HepG2 (cell line): ENCODE results near the gene STX10. TPM values are rescaled to one million over a fixed set of nuclear protein-coding genes. Genes with fewer than 3 reads are reported as not detected.

Experiments used
- ATAC-seq: fragments of 200-7000 bp; cut with Tn5 transposase; 3 replicates; pipeline ENCODE4 v1.9.1; 2020; ENCODE audit warnings: mild to moderate bottlenecking, moderate library complexity
- BruUV-seq: library from RNA; stranded (reverse); fragments of 400-500 nt; replicated peaks from 2 replicates; lab custom pipeline; 2021; lab: Mats Ljungman, UMichigan
- CTCF ChIA-PET: fragments of 300-600 bp; formaldehyde crosslinking; extraction: SDS; loops from one replicate; lab custom pipeline; 2021; ENCODE audit warnings: low total read pairs, inconsistent platforms, low intra/inter-chr PET ratio; lab: Yijun Ruan, JAX
- POLR2A ChIA-PET: fragments of 350-600 bp; sonication (Branson Sonifier 250); formaldehyde crosslinking; loops from one replicate; lab custom pipeline; 2020; ENCODE audit warnings: antibody characterized with exemption, inconsistent platforms; lab: Yijun Ruan, JAX
- DNase-seq: peaks from one replicate; pipeline ENCODE4 v3.0.0-alpha.2; 2015; ENCODE audit warnings: low spot score
- FAIRE-seq: peaks from 3 replicates; lab custom pipeline; 2011; peaks lifted over from hg19 to GRCh38; lab: Jason Lieb, UNC
- H2AFZ ChIP-seq: one replicate; pipeline ENCODE4 v1.6.1; 2011; ENCODE audit warnings: low read length, inconsistent platforms
- H3K27ac ChIP-seq: fragments of 300-600 bp; 3 replicates; pipeline ENCODE4 v1.8.0; 2011; ENCODE audit warnings: mixed run types, mild to moderate bottlenecking, mixed read lengths, low read length, inconsistent platforms; ENCODE audit not compliant: insufficient read depth; ENCODE audit errors: extremely low read length
- H3K27me3 ChIP-seq, 2 experiments: fragments of 200-600 bp in 1 of 2; 2 replicates in 1 of 2; 3 replicates in 1 of 2; pipeline versions ENCODE4 v1.6.0 to v1.8.0; 2011; ENCODE audit warnings: low read length in 2 of 2, mild to moderate bottlenecking in 2 of 2, moderate library complexity in 2 of 2, inconsistent platforms in 1 of 2; ENCODE audit not compliant: insufficient read depth in 2 of 2, control insufficient read depth in 1 of 2
- H3K36me3 ChIP-seq, 2 experiments: fragments of 200-600 bp in 1 of 2; replicated peaks in 1 of 2; 2 replicates in 1 of 2; 3 replicates in 1 of 2; pipeline versions ENCODE4 v1.5.1 to v1.8.0; 2011; ENCODE audit warnings: low read length in 2 of 2, inconsistent platforms in 1 of 2; ENCODE audit not compliant: insufficient read depth in 2 of 2, control insufficient read depth in 1 of 2
- H3K4me1 ChIP-seq: 2 replicates; pipeline ENCODE4 v1.5.1; 2012; ENCODE audit warnings: low read length, inconsistent platforms; ENCODE audit not compliant: insufficient read depth
- H3K4me2 ChIP-seq: 2 replicates; pipeline ENCODE4 v1.6.0; 2011; ENCODE audit warnings: low read depth, low read length, inconsistent platforms
- H3K4me3 ChIP-seq, 3 experiments: fragments of 200-600 bp in 1 of 3; sonication (generic), shearing (Covaris generic) in 1 of 3; replicated peaks in 1 of 3; 2 replicates each; pipeline ENCODE4 v1.5.1; 2011 to 2016; ENCODE audit warnings: low read length in 3 of 3, inconsistent platforms in 2 of 3, low read depth in 2 of 3, mild to moderate bottlenecking in 2 of 3, control low read depth in 1 of 3, mixed read lengths in 1 of 3; ENCODE audit not compliant: insufficient read depth in 1 of 3
- H3K79me2 ChIP-seq: one replicate; pipeline ENCODE4 v1.6.1; 2011; ENCODE audit warnings: low read length, inconsistent platforms; ENCODE audit not compliant: insufficient read depth
- H3K9ac ChIP-seq: 2 replicates; pipeline ENCODE4 v1.6.0; 2011; ENCODE audit warnings: mild to moderate bottlenecking, low read depth, low read length, inconsistent platforms; ENCODE audit not compliant: insufficient read depth
- H3K9me3 ChIP-seq: 2 replicates; pipeline ENCODE4 v1.5.1; 2012; ENCODE audit warnings: mild to moderate bottlenecking, low read length
- H4K20me1 ChIP-seq: 2 replicates; pipeline ENCODE4 v1.6.0; 2011; ENCODE audit warnings: inconsistent platforms, mild to moderate bottlenecking, low read length, moderate library complexity; ENCODE audit not compliant: insufficient read depth
- CBX2 ChIP-seq, 2 experiments: fragments of 200-600 bp in 1 of 2; sonication (generic); formaldehyde crosslinking in 1 of 2; IDR thresholded peaks; 2 replicates each; pipeline versions ENCODE4 v1.7.0 to v1.8.1; 2018 to 2022; ENCODE audit warnings: low read depth in 2 of 2, low read length in 1 of 2, mild to moderate bottlenecking in 1 of 2, missing genetic modification reagents in 1 of 2
- DNMT3B ChIP-seq: conservative IDR thresholded peaks from 2 replicates; pipeline ENCODE4 v1.6.1; 2016; ENCODE audit warnings: missing biosample characterization, control low read depth
- FOXP1 ChIP-seq, 2 experiments: fragments of 450-650 bp in 1 of 2; IDR thresholded peaks; 2 replicates each; pipeline ENCODE4 v1.6.1; 2017 to 2018; ENCODE audit warnings: antibody characterized with exemption in 1 of 2
- HBP1 ChIP-seq: IDR thresholded peaks from 2 replicates; pipeline ENCODE4 v1.6.1; 2016; ENCODE audit warnings: low read depth, control low read depth
- NFIB ChIP-seq: sonication (generic); formaldehyde crosslinking; IDR thresholded peaks from 2 replicates; pipeline ENCODE4 v1.9.0; 2021; ENCODE audit warnings: missing genetic modification reagents, mild to moderate bottlenecking, borderline replicate concordance
- REL ChIP-seq: sonication (generic); formaldehyde crosslinking; conservative IDR thresholded peaks from 2 replicates; pipeline ENCODE4 v1.8.0; 2022; ENCODE audit warnings: mild to moderate bottlenecking, missing genetic modification reagents, moderate library complexity
- SOX5 ChIP-seq: IDR thresholded peaks from 2 replicates; pipeline ENCODE4 v1.6.1; 2016; ENCODE audit warnings: borderline replicate concordance
- SP4 ChIP-seq: sonication (generic); formaldehyde crosslinking; IDR thresholded peaks from 2 replicates; pipeline ENCODE4 v1.8.1; 2023; ENCODE audit warnings: mild to moderate bottlenecking, missing genetic modification reagents
- ZNF274 ChIP-seq: sonication (generic); formaldehyde crosslinking; IDR thresholded peaks from 2 replicates; pipeline ENCODE4 v1.5.1; 2020; ENCODE audit warnings: mild to moderate bottlenecking, missing genetic modification reagents
- ZNF326 ChIP-seq: sonication (generic); formaldehyde crosslinking; IDR thresholded peaks from 2 replicates; pipeline ENCODE4 v1.4.0; 2020; ENCODE audit warnings: missing genetic modification reagents, borderline replicate concordance
- ZNF407 ChIP-seq: sonication (generic); formaldehyde crosslinking; IDR thresholded peaks from one replicate; pipeline ENCODE4 v1.5.1; 2020; ENCODE audit warnings: mild to moderate bottlenecking, missing genetic modification reagents; ENCODE audit errors: not compliant biosample characterization
- ZNF724P ChIP-seq: sonication (generic); formaldehyde crosslinking; IDR thresholded peaks from 2 replicates; pipeline ENCODE4 v1.8.0; 2022; ENCODE audit warnings: missing genetic modification reagents, borderline replicate concordance
- WGBS: methylation state at CpG from one replicate; pipeline ENCODE4 v1.1.6; 2017; ENCODE audit warnings: low lambda C conversion rate; 5-methylcytosine and 5-hydroxymethylcytosine counted together
- in situ Hi-C: cut with HindIII; loops from 2 replicates; pipeline ENCODE4 v1.10.0; 2017; ENCODE audit warnings: low pct_unique_long_range_greater_than_20kb; ENCODE audit not compliant: extremely low pct_ligation_motif_present
- intact Hi-C: fragments of 100-400 bp; cut with micrococcal nuclease; formaldehyde crosslinking; loops from one replicate; pipeline ENCODE4 v1.10.0; 2022; ENCODE audit not compliant: unreplicated experiment
- polyA plus RNA-seq, 8 experiments: library from polyadenylated mRNA; depleted of rRNA in 3 of 8; stranded (reverse) in 7 of 8; unstranded in 1 of 8; fragments of >200 nt; fragmentation: Illumina TruSeq in 4 of 8; extraction: Trizol in 4 of 8; gene quantifications; 2 replicates each; pipeline versions ENCODE4 v1.2.1 to v1.2.3, GENCODE V29; 2011 to 2016; ENCODE audit warnings: low read depth in 4 of 8, missing spikeins in 1 of 8, mixed read lengths in 1 of 8; ENCODE audit not compliant: insufficient read depth in 1 of 8
- total RNA-seq, 5 experiments: library from RNA; depleted of rRNA; stranded (reverse); fragments of >200 nt; fragmentation: Illumina TruSeq; extraction: Trizol; gene quantifications; 2 replicates each; pipeline ENCODE4 v1.2.3, GENCODE V29; 2016; ENCODE audit warnings: low read depth in 1 of 5

Gene STX10
- total and polyA plus RNA-seq, 2 of the 13 experiments (the other 11 are each of a cell fraction or from before 2014, with no cell fraction given) = 47.9 to 66.4 TPM

- TF ChIP-seq CBX2 (IDR thresholded peaks at IDR 0.05; ENCODE audit: low read depth, low read length) (no peak), CBX2 (CRISPR knock-in tag; IDR thresholded peaks at IDR 0.05; ENCODE audit: low read depth) (no peak), SOX5 (CRISPR knock-in tag) (no peak)
Observed at GRCh38 chr19:13100841-13101589, 49.2 kb downstream of the STX10 start (continued).

GRCh38 chr19:13100031-13100588, 50.1 kb downstream of the STX10 start:
- Histone ChIP-seq H2AFZ (no peak overlapping the region), H4K20me1 (no peaks in the 10 kb centered on the region; the same call in 1 of the 2 replicates), H3K9me3 (no peaks in the 10 kb centered on the region), H3K79me2 (no peaks in the 10 kb centered on the region), H3K9ac (no peak overlapping the region), H3K27ac (no peak overlapping the region), H3K4me2 (no peak overlapping the region), H3K36me3 (0 out of 5 replicates have a peak, but pooled peaks cover 0 to 3% of the 10 kb centered on the region in 2 experiments), H3K4me1 (peaks cover 36% of the 10 kb centered on the region), H3K4me3 (no peak overlapping the region), H3K27me3 (no peaks in the 10 kb centered on the region)
- no TSS peak for BruUV-seq
- no peak for ATAC-seq
- DNase-seq = no peak
- in situ Hi-C loops (no loop called here), intact Hi-C loops (no loop called here)
- FAIRE-seq = no peak
- ChIA-PET POLR2A (no interaction called here), CTCF (no interaction called here)
- 70% methylated on average over 2 of the region's 12 CpGs for WGBS
- TF ChIP-seq NFIB (no peak), DNMT3B (CRISPR knock-in tag) (no peak), ZNF407 (no peak), SP4 (CRISPR knock-in tag) (no peak), ZNF724P (CRISPR knock-in tag) (no peak), ZNF326 (CRISPR knock-in tag) (no peak), FOXP1 (IDR thresholded peaks at IDR 0.05) (no peak), FOXP1 (CRISPR knock-in tag; IDR thresholded peaks at IDR 0.05) (no peak), HBP1 (CRISPR knock-in tag) (no peak), REL (CRISPR knock-in tag) (no peak), ZNF274 (CRISPR knock-in tag) (no peak)
